ENCODE measurements around the gene SLC37A2.

SLC37A2 gene

DNA sequence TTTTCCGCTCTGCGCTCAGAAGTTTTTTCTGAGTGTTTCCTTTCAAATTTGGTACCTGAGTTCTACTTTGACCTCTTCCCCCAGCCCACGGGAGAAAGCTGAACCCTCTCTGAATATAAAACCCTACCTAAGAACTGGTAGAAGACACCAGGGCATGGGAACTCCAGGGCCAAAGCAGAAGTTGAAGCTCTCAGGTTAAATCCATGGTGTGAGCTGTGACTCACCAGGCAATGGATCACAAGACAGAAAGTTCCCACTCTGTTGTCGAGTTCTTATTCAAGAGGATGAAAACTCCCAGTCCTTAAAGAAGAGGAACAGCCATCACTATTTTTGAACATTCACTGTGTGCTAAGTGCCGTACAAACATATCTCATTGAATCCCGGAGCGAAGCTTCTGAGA is 39.4 kb downstream of the SLC37A2 start:
- no peak for DNase-seq (ENCODE audit: extremely low read depth in 1 of 2, low read depth in 1 of 2)

DNA sequence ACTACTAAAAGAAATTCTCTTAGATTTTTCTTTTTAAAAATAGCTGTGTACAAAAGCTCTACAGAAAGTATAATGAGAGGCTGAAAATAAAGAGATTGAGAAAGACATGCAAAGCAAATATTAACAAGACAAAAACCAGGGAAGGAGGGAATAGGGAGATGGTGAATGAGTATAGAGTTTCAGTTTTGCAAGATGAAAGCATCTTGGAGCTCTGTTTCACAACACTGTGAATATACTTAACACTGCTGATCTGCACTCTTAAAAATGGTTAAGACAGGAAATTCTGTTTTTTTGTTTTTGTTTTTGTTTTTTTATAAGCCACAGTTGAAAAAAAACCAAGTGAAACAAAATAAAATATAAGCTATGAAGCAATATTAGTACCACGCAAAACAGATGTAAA is 42.8 kb downstream of the SLC37A2 start:
- no peak for DNase-seq (ENCODE audit: extremely low read depth in 1 of 2, low read depth in 1 of 2)

DNA sequence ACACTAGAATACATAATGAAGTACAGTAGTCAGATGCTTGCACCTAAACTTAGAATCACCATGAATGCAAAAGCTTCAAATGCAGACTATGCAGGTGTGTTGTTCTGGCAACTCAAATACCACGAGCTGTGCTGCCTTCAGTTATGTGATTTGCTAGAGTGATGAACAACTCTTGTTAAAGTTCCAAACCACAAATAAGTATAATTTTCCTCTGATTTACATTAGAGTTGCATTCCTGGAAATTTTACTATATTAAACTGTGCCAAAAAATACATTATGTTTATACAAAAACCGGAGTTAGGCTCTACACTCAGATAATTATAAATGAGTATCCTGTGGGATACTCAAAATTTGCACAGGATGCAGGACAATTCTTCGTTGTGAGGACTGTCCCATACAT is 45.4 kb downstream of the SLC37A2 start:
- DNase-seq (ENCODE audit: extremely low read depth in 1 of 2, low read depth in 1 of 2): no peak

GRCh38 chr11:125110506-125110905 is 47.4 kb downstream of the SLC37A2 start:
- DNase-seq (ENCODE audit: extremely low read depth in 1 of 2, low read depth in 1 of 2): no peak

DNA sequence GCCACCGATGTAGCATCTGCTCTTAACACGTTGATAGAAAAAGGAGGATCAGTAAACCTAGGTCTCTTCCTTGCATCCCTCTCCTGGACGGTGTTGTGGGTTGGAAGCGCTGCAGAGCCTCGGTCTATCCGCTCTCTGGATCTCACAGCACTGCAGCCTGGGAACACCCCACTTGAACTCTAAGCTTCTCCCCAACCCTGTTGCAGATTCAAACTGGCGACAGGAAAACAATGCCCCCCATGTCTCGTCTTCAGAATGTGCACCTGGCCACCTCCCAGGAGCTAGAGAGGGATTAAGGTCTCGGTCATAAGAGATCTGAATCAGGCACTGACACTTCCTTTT is 47.9 kb downstream of the SLC37A2 start:
- DNase-seq (ENCODE audit: extremely low read depth in 1 of 2, low read depth in 1 of 2): no peak

DNA sequence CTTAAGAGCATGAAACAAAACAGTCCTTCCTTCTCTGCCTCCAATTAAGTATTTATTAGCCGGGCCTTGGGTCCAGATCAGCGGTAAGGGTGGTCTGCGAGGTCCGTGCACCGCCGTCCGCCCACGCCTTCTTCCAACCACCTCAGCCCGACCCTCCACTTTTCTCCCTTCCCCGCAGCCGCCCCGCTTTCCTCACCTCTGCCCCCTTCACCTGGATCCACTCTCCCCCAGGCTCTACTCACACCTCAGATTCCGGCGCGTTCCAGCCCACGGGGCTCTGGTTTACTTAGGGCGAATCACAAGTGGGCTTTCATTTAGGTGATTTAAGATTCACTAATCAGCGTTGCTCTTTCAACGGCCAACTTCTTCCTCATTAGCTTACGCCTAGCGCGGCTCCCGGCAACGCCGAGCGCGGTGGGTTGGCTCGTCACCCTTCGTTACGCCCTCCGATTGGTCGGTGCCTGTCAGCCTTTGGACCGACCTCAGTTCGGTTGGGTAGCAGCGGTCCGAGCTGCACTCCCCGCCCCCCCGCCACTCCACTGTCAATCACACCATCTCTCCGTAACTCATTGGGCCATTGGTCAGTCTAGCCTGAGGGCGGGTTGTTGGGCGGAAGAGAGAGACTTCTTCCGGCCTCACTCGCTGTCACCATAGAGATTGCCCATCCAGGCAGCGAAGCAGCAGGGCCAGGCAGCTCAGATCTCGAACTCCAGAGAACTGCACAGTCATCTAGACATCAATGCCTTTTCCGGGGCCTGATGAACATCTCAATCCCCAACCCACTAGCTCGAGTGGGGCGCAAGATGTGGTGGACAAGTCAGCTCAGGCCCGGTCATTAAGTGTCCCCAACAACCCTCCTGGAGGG is 48.5 kb downstream of the SLC37A2 start, which contains the start of gene TMEM218:
TSS of gene TMEM218 (minus strand) at position 284 of the 865 bp plus-strand sequence. CDS start 9,385 bp downstream, outside the sequence.
- DNase-seq (ENCODE audit: extremely low read depth in 1 of 2, low read depth in 1 of 2): peak; percentile 90 to 96

- no peak for DNase-seq (ENCODE audit: extremely low read depth in 1 of 2, low read depth in 1 of 2)
These were observed 49.1 kb downstream of the SLC37A2 start for GRCh38 chr11:125112208-125112604.

DNA sequence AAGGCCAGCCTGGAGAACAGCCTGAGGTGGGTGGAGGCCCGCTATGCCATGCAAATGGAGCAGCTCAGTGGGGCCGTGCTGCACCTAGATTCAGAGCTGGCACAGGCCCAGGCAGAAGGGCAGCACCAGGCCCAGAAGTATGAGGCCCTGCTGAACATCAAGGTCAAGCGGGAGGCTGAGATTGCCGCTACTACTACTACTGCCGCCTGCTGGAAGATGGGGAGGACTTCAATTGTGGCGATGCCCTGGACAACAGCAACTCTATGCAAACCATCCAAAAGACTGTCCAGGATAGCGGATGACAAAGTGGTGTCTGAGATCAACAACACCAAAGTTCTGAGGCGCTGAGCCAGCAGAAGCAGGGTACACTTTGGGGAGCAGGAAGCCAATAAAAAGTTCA is 51.4 kb downstream of the SLC37A2 start:
- DNase-seq (ENCODE audit: extremely low read depth in 1 of 2, low read depth in 1 of 2): no peak

DNA sequence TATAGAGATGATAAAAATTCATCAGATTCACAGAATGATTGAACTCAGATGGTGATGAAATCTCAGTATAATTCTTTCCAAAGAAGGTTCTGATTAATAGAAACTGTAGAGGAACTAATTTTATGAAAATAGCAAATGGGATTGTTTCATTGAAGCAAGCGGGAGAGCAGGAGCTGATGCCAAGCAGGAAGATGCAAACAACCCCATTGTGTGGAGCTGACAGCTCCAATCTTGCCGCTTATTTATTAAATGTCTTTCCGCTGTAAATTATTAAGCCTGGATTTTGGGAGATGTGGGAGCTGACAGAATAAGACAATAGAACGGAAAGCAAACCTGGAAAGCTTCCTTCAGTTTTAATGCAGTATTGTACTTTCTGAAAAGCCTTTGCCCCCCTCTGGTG is 54.3 kb downstream of the SLC37A2 start:
- no peak for DNase-seq (ENCODE audit: extremely low read depth in 1 of 2, low read depth in 1 of 2)

GRCh38 chr11:125123194-125123946 is 60.3 kb downstream of the SLC37A2 start:
- DNase-seq (ENCODE audit: extremely low read depth in 1 of 2, low read depth in 1 of 2): no peak

DNA sequence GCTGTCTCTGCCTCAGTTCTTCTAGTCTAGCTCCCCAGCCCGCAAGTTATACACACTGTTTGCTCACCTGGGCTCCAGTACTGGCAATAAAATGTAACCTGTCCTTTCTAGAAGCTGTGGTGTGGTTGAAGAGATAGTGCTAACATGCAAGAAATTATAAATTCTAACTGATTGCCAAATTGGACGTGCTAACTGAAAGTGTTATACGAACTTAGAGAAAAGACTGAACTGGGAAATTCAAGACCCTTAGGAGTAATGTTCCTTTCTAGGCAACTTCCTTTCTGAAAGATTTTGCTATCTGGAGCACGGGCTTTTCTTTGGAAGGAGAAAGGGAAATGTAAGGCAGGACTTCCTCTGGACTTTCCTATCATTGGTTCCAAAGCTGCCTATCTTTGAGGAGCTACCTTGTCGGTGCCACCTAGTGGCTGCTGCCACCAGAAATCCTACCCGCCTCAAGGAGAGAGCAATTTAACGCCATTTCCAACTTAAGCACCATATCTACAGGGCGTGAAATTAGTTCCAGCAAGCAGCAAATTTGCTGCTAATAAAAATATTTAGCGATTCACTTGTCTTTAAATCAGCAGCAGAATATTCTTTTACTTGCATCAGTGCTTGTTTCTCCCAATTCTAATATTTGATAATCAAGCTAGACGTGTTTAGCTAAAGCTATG is 61.0 kb downstream of the SLC37A2 start:
- DNase-seq (ENCODE audit: extremely low read depth in 1 of 2, low read depth in 1 of 2): peak in 1 of 2 donors; percentile 21

DNA sequence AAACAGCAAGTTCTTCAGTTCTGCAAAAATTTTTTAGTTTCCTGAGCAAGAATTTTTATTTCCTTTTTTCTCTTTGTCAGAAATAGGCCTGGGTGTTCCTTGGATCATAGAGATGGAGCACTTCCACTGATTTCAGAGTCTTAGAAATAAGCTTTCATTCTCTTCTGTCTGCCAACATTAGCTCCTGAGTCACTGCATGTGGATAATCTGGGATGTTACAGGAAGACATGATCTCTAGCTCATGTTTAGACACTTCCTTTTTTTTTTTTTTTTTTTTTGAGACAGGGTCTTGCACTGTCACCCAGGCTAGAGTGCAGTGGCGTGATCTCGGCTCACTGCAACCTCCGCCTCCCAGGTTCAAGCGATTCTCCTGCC is 61.5 kb downstream of the SLC37A2 start:
- no peak for DNase-seq (ENCODE audit: extremely low read depth in 1 of 2, low read depth in 1 of 2)

- no peak for DNase-seq (ENCODE audit: extremely low read depth in 1 of 2, low read depth in 1 of 2)
These were observed 65.3 kb downstream of the SLC37A2 start for GRCh38 chr11:125128450-125128849.

- no peak for DNase-seq (ENCODE audit: extremely low read depth in 1 of 2, low read depth in 1 of 2)
These were observed 66.3 kb downstream of the SLC37A2 start for GRCh38 chr11:125129316-125129993.

DNA sequence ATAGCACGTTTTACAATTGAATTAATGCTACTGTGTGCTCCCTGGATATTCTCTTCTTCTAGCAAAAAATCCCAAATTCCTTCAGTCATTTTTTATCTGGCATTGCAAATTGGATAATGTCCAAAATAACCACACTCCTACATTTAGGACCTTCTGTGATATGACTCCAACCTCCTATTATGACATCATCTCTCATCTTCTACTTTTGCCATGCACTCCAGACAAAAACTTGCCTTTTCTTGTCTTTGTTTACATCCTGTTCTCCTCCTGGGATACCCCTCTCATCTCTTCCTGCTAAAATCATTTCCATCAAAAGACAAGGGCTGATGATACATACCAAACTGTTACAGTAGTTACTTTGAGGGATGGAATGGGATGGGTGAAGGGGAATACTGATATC is 69.0 kb downstream of the SLC37A2 start:
- DNase-seq (ENCODE audit: extremely low read depth in 1 of 2, low read depth in 1 of 2): no peak

DNA sequence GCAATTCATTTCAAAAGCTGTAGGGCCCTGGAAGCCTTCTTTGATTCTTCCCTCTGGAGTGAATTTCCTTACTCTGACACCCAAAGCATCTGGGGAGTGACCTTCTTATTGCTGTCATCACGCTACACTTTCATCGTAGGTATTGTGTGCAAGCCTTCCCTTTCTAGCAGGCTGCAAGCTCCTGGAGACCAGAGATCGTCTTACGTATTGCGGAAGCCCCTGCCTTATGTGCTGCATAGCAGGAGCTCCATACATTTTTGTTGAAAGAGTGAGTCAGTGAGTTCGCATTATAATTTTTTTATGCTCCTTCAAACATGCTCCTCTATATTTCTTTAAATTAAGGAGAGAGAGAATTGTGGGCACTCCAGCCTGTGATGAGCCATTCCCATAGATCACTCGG is 69.5 kb downstream of the SLC37A2 start:
- DNase-seq (ENCODE audit: extremely low read depth in 1 of 2, low read depth in 1 of 2): no peak

DNA sequence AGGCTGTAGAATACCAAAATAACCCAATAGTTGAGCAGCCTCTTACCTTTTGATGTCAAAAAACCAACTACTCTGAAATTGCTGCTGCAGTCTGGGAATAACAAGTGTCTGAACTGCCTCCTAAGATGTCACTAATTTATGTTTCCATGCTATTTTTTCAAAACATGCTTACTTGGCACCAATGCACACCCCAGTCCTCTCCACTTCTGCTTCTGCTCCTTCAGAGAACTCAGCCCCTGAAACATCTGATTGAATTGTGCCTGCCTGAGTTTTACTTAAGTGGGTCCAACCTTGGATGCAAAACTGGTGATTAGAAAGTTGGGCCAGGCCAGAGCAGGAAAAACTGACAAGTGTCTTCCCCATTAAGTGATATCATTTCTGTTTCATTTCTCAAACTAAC is 72.9 kb downstream of the SLC37A2 start:
- DNase-seq (ENCODE audit: extremely low read depth in 1 of 2, low read depth in 1 of 2): no peak

DNA sequence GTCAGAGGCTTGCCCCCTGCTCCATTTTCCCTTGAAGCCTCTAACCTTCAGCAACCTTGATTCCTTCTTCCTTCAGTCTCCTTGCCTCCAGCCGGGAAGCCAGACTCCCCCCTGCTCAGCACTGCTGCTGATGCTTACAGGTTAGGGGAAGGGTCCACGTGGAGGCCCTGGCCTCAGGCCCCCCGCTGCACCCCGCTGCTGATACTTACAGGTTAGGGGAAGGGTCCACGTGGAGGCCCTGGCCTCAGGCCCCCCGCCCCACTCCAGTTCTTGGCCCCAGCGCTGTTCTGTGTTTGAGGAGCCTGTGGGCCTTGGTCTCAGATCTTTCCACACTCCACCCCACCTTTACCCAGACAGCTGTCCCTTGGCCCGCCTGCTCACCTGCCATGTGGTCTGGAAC is 75.9 kb downstream of the SLC37A2 start:
- no peak for DNase-seq (ENCODE audit: extremely low read depth in 1 of 2, low read depth in 1 of 2)

- DNase-seq (ENCODE audit: extremely low read depth in 1 of 2, low read depth in 1 of 2): no peak
These were observed 76.7 kb downstream of the SLC37A2 start for GRCh38 chr11:125139778-125140177.

Data from stimulated activated CD8-positive, alpha-beta memory T cell treated with anti-CD3 and anti-CD28 coated beads, Interleukin-7, amount 100 ng/mL, for 48 hours (primary cell).